NCI-H146 treated with DMSO at 0.1 percent for 48 hours (cell line): Measurements from ENCODE around the gene TTBK1.

Source experiments
- DNase-seq: peaks from one replicate; lab custom pipeline; 2025; ENCODE audit not compliant: unreplicated experiment; lab: John Stamatoyannopoulos, UW

The TTBK1 gene

DNA sequence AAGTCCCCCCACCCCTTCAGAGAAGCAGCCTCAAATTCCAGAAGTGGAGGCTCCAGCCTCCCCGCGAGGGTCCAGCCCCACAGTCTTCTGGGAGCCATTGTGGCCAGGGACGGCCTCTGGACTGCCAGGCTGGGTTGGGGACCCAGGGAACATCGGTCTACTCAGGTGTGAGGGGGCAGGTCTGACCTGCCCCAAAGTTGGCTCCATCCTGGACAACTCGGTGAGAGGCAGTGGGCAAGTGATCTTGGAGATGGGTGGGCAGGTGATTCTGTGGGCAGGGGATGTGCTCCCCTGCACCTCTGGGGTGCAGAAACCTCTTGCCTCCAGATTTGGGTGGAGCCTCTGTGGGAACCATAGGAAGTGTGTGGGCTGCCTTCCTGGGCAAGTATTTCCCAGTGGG is 42.6 kb downstream of the TTBK1 start:
- no peak for DNase-seq

GRCh38 chr6:43286456-43286979 is 43.2 kb downstream of the TTBK1 start:
- DNase-seq = no peak

DNA sequence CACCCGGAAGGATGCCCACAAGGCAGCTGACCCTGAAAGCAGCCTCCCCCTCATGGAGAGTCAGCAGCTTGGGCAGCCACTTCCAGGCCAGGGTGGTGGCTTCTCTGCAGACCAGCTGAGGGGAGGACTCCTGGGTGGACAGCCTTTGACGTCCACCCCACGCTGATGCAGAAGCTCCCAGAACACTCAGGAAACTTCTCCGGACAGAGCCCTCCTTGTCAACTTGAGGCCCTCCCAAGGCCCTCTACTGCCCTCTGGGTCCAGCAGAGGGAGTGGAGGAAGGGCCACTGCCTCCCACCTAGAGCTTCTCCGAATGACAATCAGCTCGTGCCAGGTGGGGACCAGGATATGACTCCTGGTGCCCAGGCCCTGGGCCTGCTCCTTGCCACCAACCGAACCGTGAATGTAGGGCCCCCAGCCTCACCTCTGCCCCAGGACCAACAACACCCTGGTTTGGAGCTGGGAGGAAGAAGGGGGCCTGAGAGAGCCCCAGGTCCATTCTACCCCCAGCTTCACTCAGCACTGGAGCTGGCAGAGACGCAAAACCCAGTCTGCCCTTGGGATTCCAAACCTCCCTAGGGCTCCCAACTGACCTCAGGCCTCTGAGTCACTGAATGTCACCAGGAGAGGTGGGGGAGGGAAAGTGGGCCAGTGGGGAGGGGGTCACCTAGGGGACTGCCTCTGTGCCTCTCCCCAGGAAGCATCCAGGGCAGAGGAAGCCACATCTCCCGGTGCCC is 43.9 kb downstream of the TTBK1 start:
- DNase-seq = no peak

GRCh38 chr6:43287717-43288679 is 44.7 kb downstream of the TTBK1 start:
- DNase-seq = no peak

GRCh38 chr6:43290339-43290904 is 47.1 kb downstream of the TTBK1 start:
- DNase-seq = no peak

GRCh38 chr6:43290905-43291355 is 47.6 kb downstream of the TTBK1 start:
- no peak for DNase-seq

DNA sequence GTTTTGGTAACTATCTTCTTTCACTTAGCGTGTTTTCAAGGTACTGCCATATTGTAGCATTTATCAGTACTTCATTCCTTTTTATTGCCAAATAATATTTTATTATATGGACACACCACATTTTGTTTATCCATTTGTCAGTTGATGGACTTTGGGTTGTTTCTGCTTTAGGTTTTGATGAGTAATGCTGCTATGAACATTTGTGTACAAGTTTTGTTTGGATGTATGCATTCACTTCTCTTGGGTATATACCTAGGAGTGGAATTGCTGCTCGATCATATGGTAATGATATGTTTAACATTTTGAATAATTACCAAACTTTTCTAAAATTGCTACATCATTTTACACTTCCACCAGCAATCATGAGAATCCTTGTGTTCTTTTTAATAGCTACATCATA is 48.4 kb downstream of the TTBK1 start:
- no peak for DNase-seq

DNA sequence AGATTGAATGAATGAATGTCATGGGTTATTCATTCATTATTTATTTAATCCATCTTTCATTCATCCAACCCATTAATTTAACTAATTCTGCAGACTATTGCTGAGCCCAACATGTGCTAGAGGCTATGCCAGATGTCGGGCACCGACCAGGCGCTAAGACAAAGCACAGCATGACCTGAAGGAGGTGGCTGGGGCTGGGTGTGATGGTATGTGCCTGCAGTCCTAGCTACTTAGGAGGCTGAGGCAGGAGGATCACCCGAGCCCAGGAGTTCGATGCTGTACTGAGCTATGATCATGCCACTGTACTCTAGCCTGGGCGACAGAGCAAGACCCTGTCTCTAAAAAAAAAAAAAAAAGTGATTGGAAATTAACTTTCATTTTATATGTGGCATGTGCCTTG is 49.1 kb downstream of the TTBK1 start:
- no peak for DNase-seq

GRCh38 chr6:43292763-43293318 is 49.6 kb downstream of the TTBK1 start:
- DNase-seq = no peak

GRCh38 chr6:43293698-43294097 is 50.4 kb downstream of the TTBK1 start:
- DNase-seq = no peak

DNA sequence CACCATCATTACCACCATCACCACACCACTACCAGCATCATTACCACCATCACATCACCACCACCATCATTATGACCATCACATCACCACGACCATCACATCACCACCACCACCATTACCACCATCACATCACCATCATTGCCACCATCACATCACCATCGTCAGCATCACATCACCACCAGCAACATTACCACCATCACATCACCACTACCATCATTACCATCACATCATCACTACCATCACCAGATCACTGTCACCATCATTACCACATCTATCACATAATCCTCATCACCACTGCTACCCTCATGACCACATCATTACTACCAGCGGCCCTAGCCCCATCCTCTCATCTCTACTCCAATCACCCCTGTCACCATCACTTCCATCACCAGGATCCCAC is 51.3 kb downstream of the TTBK1 start:
- no peak for DNase-seq

- DNase-seq = no peak
Observed at GRCh38 chr6:43295456-43295855, 52.2 kb downstream of the TTBK1 start.

- DNase-seq = no peak
Observed at GRCh38 chr6:43296780-43297497, 53.7 kb downstream of the TTBK1 start.

GRCh38 chr6:43297644-43298564 is 54.6 kb downstream of the TTBK1 start, which contains the start of gene SLC22A7:
Gene SLC22A7, plus strand, starts transcription at chr6:43298260. Its CDS starts 99 bp downstream, at chr6:43298359.
- DNase-seq = no peak

GRCh38 chr6:43298565-43299337 is 55.5 kb downstream of the TTBK1 start:
- DNase-seq = no peak

DNA sequence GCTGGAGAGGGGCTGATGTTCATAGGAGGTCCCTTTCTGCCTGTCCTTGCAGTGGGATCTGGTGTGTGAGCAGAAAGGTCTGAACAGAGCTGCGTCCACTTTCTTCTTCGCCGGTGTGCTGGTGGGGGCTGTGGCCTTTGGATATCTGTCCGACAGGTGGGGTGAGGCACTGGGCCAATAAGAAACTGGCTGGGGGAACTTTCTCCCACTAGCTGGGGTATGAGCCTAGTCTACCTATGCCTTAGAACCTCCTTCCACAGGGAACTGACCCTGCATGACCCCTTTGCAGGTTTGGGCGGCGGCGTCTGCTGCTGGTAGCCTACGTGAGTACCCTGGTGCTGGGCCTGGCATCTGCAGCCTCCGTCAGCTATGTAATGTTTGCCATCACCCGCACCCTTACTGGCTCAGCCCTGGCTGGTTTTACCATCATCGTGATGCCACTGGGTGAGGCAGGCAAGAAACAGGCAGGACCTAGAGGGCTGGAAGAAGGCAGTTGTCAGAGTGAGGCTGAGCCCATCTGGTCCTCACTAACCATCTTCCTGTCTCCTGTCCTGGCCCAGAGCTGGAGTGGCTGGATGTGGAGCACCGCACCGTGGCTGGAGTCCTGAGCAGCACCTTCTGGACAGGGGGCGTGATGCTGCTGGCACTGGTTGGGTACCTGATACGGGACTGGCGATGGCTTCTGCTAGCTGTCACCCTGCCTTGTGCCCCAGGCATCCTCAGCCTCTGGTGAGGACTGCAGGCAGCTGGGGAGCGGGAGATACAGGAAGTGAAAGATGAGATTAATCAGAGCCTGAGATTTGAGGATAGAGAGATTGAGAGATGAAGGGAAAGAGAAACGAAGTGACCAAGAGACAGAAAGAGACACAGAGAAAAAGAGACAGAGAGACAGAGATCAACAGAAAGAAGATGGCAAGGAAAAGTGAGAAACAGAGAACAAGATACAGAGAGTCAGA is 56.3 kb downstream of the TTBK1 start:
- no peak for DNase-seq

DNA sequence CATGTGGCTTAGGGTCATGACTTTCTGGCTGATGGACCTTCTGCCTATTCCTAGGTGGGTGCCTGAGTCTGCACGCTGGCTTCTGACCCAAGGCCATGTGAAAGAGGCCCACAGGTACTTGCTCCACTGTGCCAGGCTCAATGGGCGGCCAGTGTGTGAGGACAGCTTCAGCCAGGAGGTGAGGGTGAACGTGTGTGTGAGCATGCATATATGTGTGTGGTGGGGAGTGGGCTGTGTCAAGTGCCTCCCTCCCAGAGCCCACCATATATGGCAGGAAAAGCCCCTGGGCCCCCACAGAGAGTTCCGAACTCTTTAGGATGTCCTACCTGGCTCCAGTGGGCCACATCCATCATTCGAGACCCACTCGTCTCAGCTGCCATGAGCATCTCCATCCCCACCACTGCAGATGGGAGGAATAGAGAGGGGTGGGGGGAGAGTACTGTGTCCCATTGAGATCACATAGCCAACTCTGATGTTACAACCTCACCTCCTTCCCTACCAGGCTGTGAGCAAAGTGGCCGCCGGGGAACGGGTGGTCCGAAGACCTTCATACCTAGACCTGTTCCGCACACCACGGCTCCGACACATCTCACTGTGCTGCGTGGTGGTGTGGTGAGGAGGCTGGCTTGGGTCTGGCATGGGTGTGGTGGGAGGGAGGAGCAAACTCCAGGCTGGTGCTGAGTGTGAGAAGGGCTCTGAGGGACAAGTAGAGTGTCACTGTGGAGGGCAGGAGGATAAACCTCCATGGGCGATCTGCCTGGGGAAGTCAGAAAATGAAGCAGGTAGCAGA is 58.0 kb downstream of the TTBK1 start:
- DNase-seq = no peak
